ENCODE measurements around the gene TAS2R31.
"Not testable (repeated sequence)": the region's sequence is repeated elsewhere in the genome, so short reads cannot be mapped to it uniquely, and the experiment has no call there.

TAS2R31 gene

GRCh38 chr12:11031307-11031706 is at the start of gene TAS2R31:
TAS2R31 (minus strand) TSS chr12:11031407; CDS start chr12:11031335, 72 bp downstream.
- no peak for DNase-seq

GRCh38 chr12:11078246-11078645 is 47.0 kb upstream of the TAS2R31 start:
- no peak for DNase-seq

GRCh38 chr12:11075642-11076041 is 44.4 kb upstream of the TAS2R31 start:
- no peak for DNase-seq

- no peak for DNase-seq
Observed at GRCh38 chr12:11071414-11071813, 40.2 kb upstream of the TAS2R31 start.

- DNase-seq, result no peak
Observed at GRCh38 chr12:11070999-11071398, 39.8 kb upstream of the TAS2R31 start.

GRCh38 chr12:11069854-11070365 is 38.7 kb upstream of the TAS2R31 start:
- no peak for DNase-seq

- DNase-seq, result no peak
Observed at GRCh38 chr12:11067514-11067913, 36.3 kb upstream of the TAS2R31 start.

- DNase-seq, result not testable (repeated sequence)
Observed at GRCh38 chr12:11062194-11062593, 31.0 kb upstream of the TAS2R31 start, which contains the start of gene TAS2R46. TAS2R46 (minus strand) TSS chr12:11062294; CDS start chr12:11062294, 0 bp downstream.

GRCh38 chr12:11059784-11060183 is 28.6 kb upstream of the TAS2R31 start:
- DNase-seq, result no peak

GRCh38 chr12:11059041-11059440 is 27.8 kb upstream of the TAS2R31 start:
- DNase-seq, result no peak

GRCh38 chr12:11055306-11055705 is 24.1 kb upstream of the TAS2R31 start:
- DNase-seq, result no peak

- DNase-seq, result not testable (repeated sequence)
Observed at GRCh38 chr12:11049806-11050531, 18.8 kb upstream of the TAS2R31 start.

GRCh38 chr12:11041366-11041765 is 10.2 kb upstream of the TAS2R31 start:
- DNase-seq, result not testable (repeated sequence)

GRCh38 chr12:11040162-11040561 is 9.0 kb upstream of the TAS2R31 start:
- no peak for DNase-seq

- DNase-seq, result no peak
Observed at GRCh38 chr12:11039171-11039570, 8.0 kb upstream of the TAS2R31 start.

- DNase-seq, result not testable (repeated sequence)
Observed at GRCh38 chr12:11033959-11034358, 2.8 kb upstream of the TAS2R31 start.

- no peak for DNase-seq
Observed at GRCh38 chr12:11026118-11026517, 5.1 kb downstream of the TAS2R31 start.

GRCh38 chr12:11023387-11023786 is 7.8 kb downstream of the TAS2R31 start:
- DNase-seq, result no peak

- no peak for DNase-seq
Observed at GRCh38 chr12:11022520-11022919, 8.7 kb downstream of the TAS2R31 start, which contains the start of gene TAS2R19. TAS2R19 (minus strand) TSS chr12:11022620; CDS start chr12:11022571, 49 bp downstream.

GRCh38 chr12:11016937-11017336 is 14.3 kb downstream of the TAS2R31 start:
- DNase-seq, result no peak

- no peak for DNase-seq
Observed at GRCh38 chr12:11015775-11016430, 15.3 kb downstream of the TAS2R31 start.

GRCh38 chr12:11014234-11014633 is 17.0 kb downstream of the TAS2R31 start:
- no peak for DNase-seq

- DNase-seq, result no peak
Observed at GRCh38 chr12:11007608-11008007, 23.6 kb downstream of the TAS2R31 start.

- DNase-seq, result no peak
Observed at GRCh38 chr12:10998204-10998603, 33.0 kb downstream of the TAS2R31 start, which contains the start of gene TAS2R20. TAS2R20 (minus strand) TSS chr12:10998304; CDS start chr12:10997875, 429 bp downstream.
